SU-DHL-6 (cell line): ENCODE results near the gene COA8.

Experiments
- H2AFZ ChIP-seq: fragments of 200-600 bp; sonication (generic); 2 replicates; pipeline ENCODE4 v1.6.1; 2014; ENCODE audit warnings: low read depth, mild to moderate bottlenecking, moderate library complexity, mixed read lengths, antibody characterized with exemption, low read length; ENCODE audit not compliant: severe bottlenecking
- H3F3A ChIP-seq: fragments of 200-600 bp; shearing (Covaris generic); 2 replicates; pipeline ENCODE4 v1.6.0; 2016; ENCODE audit warnings: antibody characterized with exemption, mild to moderate bottlenecking; ENCODE audit not compliant: insufficient read depth
- H3K27ac ChIP-seq: fragments of 200-600 bp; sonication (generic); 2 replicates; pipeline ENCODE4 v1.5.1; 2016; ENCODE audit warnings: low read depth, mild to moderate bottlenecking, low read length, moderate library complexity, mixed read lengths
- H3K27me3 ChIP-seq: fragments of 200-600 bp; sonication (generic), shearing (Covaris generic); 2 replicates; pipeline ENCODE4 v1.6.0; 2014; ENCODE audit warnings: mild to moderate bottlenecking, low read length
- H3K36me3 ChIP-seq: fragments of 200-600 bp; sonication (generic); 2 replicates; pipeline ENCODE4 v1.6.1; 2014; ENCODE audit warnings: mild to moderate bottlenecking, low read length, mixed read lengths
- H3K4me2 ChIP-seq: fragments of 300-600, 200-600 bp; shearing (Covaris generic), sonication (generic); 2 replicates; pipeline ENCODE4 v1.6.0; 2014; ENCODE audit warnings: low read length, low read depth, mild to moderate bottlenecking; ENCODE audit not compliant: poor library complexity, severe bottlenecking
- H3K4me3 ChIP-seq: fragments of 200-600 bp; sonication (generic); 2 replicates; pipeline ENCODE4 v1.5.1; 2014; ENCODE audit warnings: antibody characterized with exemption, low read length, mild to moderate bottlenecking, mixed read lengths; ENCODE audit not compliant: insufficient read depth, poor library complexity, severe bottlenecking
- H3K79me2 ChIP-seq: fragments of 200-600 bp; sonication (generic); 2 replicates; pipeline ENCODE4 v1.6.1; 2014; ENCODE audit warnings: mild to moderate bottlenecking, low read length, moderate library complexity; ENCODE audit not compliant: insufficient read depth
- H3K9ac ChIP-seq: fragments of 200-600 bp; sonication (generic); 2 replicates; pipeline ENCODE4 v1.7.0; 2014; ENCODE audit warnings: mild to moderate bottlenecking, low read length
- H3K9me2 ChIP-seq: fragments of 200-600 bp; sonication (generic); replicated peaks from 2 replicates; pipeline ENCODE4 v1.6.1; 2014; ENCODE audit warnings: low read length; ENCODE audit not compliant: insufficient read depth
- H3K9me3 ChIP-seq: fragments of 200-600 bp; sonication (generic); 2 replicates; pipeline ENCODE4 v1.6.1; 2014; ENCODE audit warnings: low read length, mixed read lengths; ENCODE audit not compliant: insufficient read depth
- H4K20me1 ChIP-seq: fragments of 200-600 bp; sonication (generic); 2 replicates; pipeline ENCODE4 v1.6.1; 2014; ENCODE audit warnings: low read depth, mild to moderate bottlenecking, antibody characterized with exemption, low read length, moderate library complexity, mixed read lengths
- CTCF ChIP-seq: fragments of 200-600 bp; sonication (generic); IDR thresholded peaks from one replicate; pipeline ENCODE4 v1.5.1; 2017; ENCODE audit warnings: antibody characterized with exemption, mild to moderate bottlenecking, low read length, moderate library complexity; ENCODE audit not compliant: insufficient read depth, poor library complexity, severe bottlenecking
- EZH2phosphoT487 ChIP-seq: fragments of 200-600 bp; sonication (generic), shearing (Covaris generic); conservative IDR thresholded peaks from 2 replicates; pipeline ENCODE4 v1.6.1; 2018; ENCODE audit warnings: mild to moderate bottlenecking, antibody characterized with exemption, low read length, moderate library complexity, mixed read lengths

The COA8 gene

GRCh38 chr14:103616635-103617300 lies 54.0 kb downstream of the COA8 start:
- no peaks in the 10 kb centered on the region for H3K27me3 ChIP-seq
- H3F3A ChIP-seq, result no peaks in the 10 kb centered on the region
- H3K79me2 ChIP-seq, result no peaks in the 10 kb centered on the region
- no peak for TF ChIP-seq CTCF
- H4K20me1 ChIP-seq, result no peaks in the 10 kb centered on the region
- H3K9me2 ChIP-seq, result no peaks in the 10 kb centered on the region
- no peak overlapping the region for H3K4me3 ChIP-seq
- H3K9me3 ChIP-seq, result no peaks in the 10 kb centered on the region
- H3K4me2 ChIP-seq, result no peak overlapping the region
- no peak overlapping the region for H3K9ac ChIP-seq
- no peaks in the 10 kb centered on the region for H3K36me3 ChIP-seq
- H2AFZ ChIP-seq, result no peak overlapping the region
- no peak overlapping the region for H3K27ac ChIP-seq

DNA sequence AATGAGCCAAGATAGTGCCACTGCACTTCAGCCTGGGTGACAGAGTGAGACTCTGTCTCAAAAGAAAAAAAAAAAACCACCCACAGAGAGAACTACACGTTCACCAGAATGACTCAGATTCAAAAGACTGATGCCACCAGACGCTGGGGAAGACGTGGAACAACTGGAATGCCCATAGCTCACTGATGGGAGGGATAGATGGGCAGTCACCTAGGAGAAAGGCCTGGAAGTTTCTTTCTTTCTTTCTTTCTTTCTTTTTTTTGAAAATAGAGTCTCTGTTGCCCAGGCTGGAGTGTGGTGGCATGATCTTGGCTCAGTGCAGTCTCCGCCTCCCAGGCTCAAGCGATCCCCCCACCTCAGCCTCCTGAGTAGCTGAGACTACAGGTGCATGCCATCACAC lies 56.3 kb downstream of the COA8 start:
- Histone ChIP-seq H3K4me2 (no peak overlapping the region), H4K20me1 (no peaks in the 10 kb centered on the region), H3K36me3 (no peaks in the 10 kb centered on the region), H3K9me3 (no peaks in the 10 kb centered on the region), H2AFZ (no peak overlapping the region), H3K27ac (no peak overlapping the region), H3K9ac (no peak overlapping the region), H3K9me2 (no peaks in the 10 kb centered on the region), H3K79me2 (no peaks in the 10 kb centered on the region), H3F3A (no peaks in the 10 kb centered on the region), H3K27me3 (no peaks in the 10 kb centered on the region), H3K4me3 (no peak overlapping the region)
- no peak for TF ChIP-seq CTCF
- TF ChIP-seq EZH2phosphoT487, result no peak

DNA sequence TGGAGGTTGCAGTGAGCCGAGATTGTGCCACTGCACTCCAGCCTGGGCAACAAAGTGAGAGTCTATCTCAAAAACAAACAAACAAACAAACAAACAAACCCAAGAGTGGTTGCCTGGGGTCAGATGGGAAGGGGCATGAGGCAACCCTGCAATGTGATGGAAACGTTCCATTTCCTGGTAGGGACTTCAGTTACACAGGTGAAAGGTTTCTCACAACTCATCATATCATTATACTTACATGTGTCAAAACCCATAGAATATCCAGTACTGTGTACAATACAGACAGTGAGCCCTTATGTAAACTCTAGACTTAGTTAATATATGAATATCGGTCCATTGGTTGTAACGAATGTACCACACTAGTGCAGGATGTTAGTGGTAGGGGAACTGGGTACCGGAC lies 59.1 kb downstream of the COA8 start:
- Histone ChIP-seq H3K9me3 (no peaks in the 10 kb centered on the region), H3K27me3 (no peaks in the 10 kb centered on the region), H3K36me3 (no peaks in the 10 kb centered on the region), H3K4me3 (no peak overlapping the region), H3K9me2 (no peaks in the 10 kb centered on the region), H3K4me2 (no peak overlapping the region), H4K20me1 (no peaks in the 10 kb centered on the region), H3K9ac (no peak overlapping the region), H3K79me2 (no peaks in the 10 kb centered on the region), H2AFZ (no peak overlapping the region), H3K27ac (no peak overlapping the region), H3F3A (peaks cover 22% of the 10 kb centered on the region)
- TF ChIP-seq EZH2phosphoT487, result no peak
- TF ChIP-seq CTCF, result no peak

DNA sequence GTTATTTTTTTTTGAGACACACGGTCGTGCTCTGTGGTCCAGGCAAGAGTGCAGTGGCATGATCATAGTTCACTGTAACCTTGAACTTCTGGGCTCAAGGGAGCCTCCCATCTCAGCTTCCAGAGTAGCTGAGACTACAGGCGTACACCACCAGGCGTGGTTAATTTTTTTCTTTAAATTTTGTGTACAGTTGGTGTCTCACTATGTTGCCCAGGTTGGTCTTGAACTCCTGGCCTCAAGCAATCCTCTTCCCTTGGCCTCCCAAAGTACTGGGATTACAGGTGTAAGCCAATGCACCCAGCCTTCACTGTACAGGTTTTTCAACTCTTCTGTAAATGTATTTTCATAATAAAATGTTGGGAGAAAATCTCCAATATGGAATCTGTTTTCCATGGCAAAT lies 60.5 kb downstream of the COA8 start:
- Histone ChIP-seq H3K4me2 (no peak overlapping the region), H3K27me3 (no peaks in the 10 kb centered on the region), H3K79me2 (no peaks in the 10 kb centered on the region), H3K36me3 (no peaks in the 10 kb centered on the region), H3K4me3 (no peak overlapping the region), H3K9me3 (no peaks in the 10 kb centered on the region), H3K9ac (no peak overlapping the region), H4K20me1 (no peaks in the 10 kb centered on the region), H3F3A (peaks cover 32% of the 10 kb centered on the region), H2AFZ (no peak overlapping the region), H3K27ac (no peak overlapping the region), H3K9me2 (no peaks in the 10 kb centered on the region)
- no peak for TF ChIP-seq EZH2phosphoT487
- no peak for TF ChIP-seq CTCF
